ENCODE results near the gene CLPSL1.

CLPSL1 gene

DNA sequence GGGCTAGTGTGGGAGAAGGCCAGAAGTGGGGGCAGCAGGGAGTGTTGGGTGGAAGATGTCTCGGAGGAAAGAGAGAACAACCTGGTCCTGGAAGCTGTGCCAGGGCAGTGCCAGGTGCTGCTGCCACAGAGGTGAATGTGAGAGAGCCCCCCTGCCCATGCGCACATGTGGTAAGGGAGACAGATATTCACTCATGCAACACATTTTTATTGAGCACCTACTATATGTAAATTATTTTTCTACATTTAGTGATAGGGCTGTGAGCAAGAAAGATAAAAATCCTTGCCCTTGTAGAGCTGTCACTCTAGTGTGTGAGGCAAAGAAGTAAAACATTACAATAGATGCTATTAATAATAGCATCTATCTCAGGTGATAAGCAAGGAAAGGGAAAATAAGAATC lies 471 bp downstream of the CLPSL1 start:
- Mint-ChIP-seq H3K9me3 (no peaks in the 10 kb centered on the region), H3K4me3 (no peak overlapping the region), H3K4me1 (peaks cover 4% of the 10 kb centered on the region), H3K36me3 (no peaks in the 10 kb centered on the region), H3K27me3 (peaks cover 15% of the 10 kb centered on the region), H3K27ac (no peak overlapping the region)

DNA sequence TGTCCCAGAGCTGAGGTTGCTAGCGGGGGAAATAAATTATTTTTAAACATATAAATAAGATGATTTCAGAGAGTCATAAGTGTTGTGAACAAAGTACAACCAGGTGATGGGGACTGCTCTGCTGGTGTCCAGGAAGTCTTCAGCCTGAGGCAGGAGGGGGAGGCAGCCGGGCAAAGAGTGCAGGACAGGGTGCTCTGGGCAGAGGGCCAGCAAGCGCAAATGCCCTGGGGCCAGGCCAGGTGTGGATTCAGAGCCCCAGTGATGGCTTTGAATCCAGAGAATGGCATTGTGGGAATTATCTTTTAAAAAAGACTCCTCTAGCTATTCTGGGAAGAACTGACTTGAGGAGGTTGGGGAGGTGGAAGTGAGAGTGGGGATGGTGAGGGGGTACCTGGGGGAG lies 1.6 kb downstream of the CLPSL1 start:
- no peaks in the 10 kb centered on the region for H3K36me3 Mint-ChIP-seq
- peaks cover 16% of the 10 kb centered on the region for H3K27me3 Mint-ChIP-seq

DNA sequence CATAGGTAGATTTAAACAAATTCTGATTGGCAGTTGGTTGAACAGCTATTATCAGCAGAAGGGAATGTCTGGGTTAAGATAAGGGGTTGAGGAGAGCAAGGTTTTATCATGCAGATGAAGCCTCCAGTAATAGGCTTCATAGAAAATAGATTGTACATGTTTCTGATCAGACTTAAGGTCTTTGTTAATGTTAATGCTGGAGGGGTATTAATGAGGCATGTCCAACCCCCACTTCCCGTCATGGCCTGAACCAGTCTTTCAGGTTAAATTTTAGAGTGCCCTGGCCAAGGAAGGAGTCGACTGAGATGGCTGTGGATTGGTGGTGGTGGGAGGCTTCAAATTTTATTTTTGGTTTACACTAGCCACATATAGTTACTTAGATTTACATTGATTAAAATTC lies 3.4 kb downstream of the CLPSL1 start:
- Mint-ChIP-seq H3K4me1 (no peaks in the 10 kb centered on the region), H3K36me3 (no peaks in the 10 kb centered on the region), H3K9me3 (no peaks in the 10 kb centered on the region), H3K27ac (no peak overlapping the region), H3K27me3 (peaks cover 22% of the 10 kb centered on the region), H3K4me3 (no peak overlapping the region)

More for the DNA sequence above, 1.6 kb downstream of the CLPSL1 start:
- Mint-ChIP-seq H3K9me3 (no peaks in the 10 kb centered on the region), H3K4me1 (peaks cover 3% of the 10 kb centered on the region), H3K27ac (no peak overlapping the region), H3K4me3 (no peak overlapping the region)

DNA sequence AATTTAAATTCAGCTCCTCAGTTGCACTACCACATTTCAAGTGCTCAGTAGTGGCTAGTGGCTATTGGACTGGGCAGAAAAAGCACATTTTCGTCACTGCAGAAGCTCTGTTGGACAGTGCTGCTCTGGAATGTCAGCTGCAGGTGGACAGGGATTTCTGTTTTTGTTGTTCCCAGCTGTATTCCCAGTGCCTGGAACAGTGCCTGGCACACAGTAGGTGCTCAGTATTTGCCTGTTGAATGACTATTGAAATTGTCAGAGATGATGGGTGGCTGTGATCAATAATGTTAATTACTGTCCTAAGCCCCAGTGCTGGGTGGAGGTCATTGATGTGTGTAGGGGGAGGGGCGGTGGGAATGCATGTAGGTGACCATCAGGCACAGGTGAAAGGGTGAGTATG lies 5.5 kb downstream of the CLPSL1 start:
- Mint-ChIP-seq H3K36me3 (no peaks in the 10 kb centered on the region), H3K27me3 (peaks cover 27% of the 10 kb centered on the region), H3K4me1 (no peaks in the 10 kb centered on the region), H3K4me3 (no peak overlapping the region), H3K27ac (no peak overlapping the region), H3K9me3 (no peaks in the 10 kb centered on the region)

DNA sequence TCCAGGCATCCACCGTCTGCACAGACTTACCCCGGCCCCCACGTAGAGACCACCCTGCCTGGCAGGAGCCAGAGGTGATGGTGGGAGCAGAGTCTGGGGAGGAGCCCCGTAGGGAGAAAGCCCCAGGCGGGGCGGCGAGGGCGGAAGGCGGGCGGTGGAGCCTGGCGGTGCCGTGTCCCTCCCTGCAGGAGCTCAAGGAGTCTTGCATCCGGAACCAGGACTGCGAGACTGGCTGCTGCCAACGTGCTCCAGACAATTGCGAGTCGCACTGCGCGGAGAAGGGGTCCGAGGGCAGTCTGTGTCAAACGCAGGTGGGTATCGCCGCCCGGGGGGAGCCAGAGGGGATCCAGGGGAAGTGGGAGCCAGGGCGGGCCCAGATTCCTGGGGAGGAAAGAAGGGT lies 6.0 kb downstream of the CLPSL1 start:
- Mint-ChIP-seq H3K27ac (no peak overlapping the region), H3K4me3 (no peak overlapping the region), H3K4me1 (no peaks in the 10 kb centered on the region), H3K36me3 (no peaks in the 10 kb centered on the region), H3K27me3 (peaks cover 27% of the 10 kb centered on the region), H3K9me3 (no peaks in the 10 kb centered on the region)

DNA sequence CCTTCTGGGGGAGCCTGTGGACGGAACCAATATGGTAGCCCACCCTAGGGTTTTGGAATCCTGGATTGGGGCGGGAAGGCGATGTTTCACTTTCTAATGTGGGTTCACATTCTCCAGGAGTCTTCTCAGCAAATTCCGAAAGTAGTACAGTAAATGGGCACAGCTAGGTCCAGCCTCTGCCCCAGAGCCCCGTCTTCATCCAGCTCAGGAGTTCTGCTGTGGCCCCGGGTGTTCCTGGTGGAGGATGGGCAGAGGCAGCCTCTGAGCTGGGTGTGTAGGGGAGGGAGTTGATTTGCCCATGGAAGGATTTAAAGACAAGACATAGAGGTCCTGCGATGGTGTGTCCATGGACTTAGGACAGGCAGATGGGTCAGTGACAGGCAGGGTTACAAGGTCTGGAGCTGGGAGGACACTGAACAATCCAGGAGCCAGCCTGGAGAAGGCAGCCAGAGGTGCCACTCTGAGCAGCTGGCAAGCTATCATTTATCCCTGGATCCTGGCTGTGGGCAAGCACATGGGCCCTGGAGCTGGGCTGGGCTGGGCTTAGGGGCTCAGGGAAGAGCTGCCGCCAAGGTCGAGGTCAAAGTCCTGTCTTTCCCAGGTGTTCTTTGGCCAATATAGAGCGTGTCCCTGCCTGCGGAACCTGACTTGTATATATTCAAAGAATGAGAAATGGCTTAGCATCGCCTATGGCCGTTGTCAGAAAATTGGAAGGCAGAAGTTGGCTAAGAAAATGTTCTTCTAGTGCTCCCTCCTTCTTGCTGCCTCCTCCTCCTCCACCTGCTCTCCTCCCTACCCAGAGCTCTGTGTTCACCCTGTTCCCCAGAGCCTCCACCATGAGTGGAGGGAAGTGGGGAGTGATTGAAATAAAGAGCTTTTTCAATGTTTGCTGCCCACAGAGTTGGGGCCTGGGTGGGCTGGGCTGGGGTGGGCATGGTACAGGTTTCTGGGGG lies 6.7 kb downstream of the CLPSL1 start:
- H3K4me1 Mint-ChIP-seq, result no peaks in the 10 kb centered on the region
- peaks cover 27% of the 10 kb centered on the region for H3K27me3 Mint-ChIP-seq
- H3K4me3 Mint-ChIP-seq, result no peak overlapping the region
- H3K9me3 Mint-ChIP-seq, result no peaks in the 10 kb centered on the region
- H3K36me3 Mint-ChIP-seq, result no peaks in the 10 kb centered on the region
- no peak overlapping the region for H3K27ac Mint-ChIP-seq

DNA sequence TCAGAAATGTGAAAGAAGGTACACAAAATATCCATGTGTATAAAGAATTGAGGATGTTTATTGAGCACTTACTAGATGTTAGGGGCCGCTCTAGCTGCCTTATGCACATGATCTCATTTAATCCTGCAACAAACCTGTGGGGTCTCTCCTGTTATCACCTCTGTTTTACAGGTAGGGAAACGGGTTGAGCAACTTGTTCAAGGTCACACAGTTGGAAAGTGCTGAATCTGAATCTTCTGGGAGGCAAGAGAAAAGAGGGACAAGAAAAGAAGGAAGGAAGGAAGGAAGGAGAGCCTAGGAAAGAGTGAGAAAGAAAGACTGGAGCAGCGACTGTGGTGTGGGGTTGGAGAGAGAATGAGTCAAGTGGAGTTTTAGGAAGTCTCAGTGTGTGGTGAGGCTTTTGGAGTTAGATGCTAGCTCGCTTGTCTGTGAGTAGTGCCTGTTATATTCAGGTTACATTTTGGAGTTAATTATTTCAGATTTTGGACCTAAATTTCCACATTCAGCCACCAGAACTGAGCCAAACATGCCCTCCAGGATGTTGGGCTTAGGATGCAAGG lies 7.7 kb downstream of the CLPSL1 start:
- H3K27me3 Mint-ChIP-seq, result peaks cover 27% of the 10 kb centered on the region
- no peaks in the 10 kb centered on the region for H3K36me3 Mint-ChIP-seq
- no peak overlapping the region for H3K27ac Mint-ChIP-seq
- H3K4me3 Mint-ChIP-seq, result no peak overlapping the region
- H3K9me3 Mint-ChIP-seq, result no peaks in the 10 kb centered on the region
- H3K4me1 Mint-ChIP-seq, result no peaks in the 10 kb centered on the region

DNA sequence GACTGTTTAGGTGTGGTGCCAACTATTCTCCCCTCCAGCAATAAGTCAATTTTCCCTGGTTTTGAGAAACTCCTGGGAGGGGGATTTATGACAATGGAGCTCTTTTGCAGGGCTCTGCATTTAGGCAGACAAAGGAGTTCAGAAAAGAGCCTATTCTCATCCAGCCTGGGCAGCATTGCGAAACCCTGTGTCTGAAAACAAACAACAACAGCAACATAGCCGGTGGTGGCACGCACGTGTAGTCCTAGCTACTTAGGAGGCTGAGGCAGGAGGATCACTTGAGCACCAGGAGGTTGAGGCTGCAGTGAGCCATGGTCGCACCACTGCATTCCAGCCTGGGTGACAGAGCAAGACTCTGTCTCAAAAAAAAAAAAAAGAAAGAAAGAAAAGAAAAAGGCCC lies 9.9 kb downstream of the CLPSL1 start:
- Mint-ChIP-seq H3K4me1 (no peaks in the 10 kb centered on the region), H3K9me3 (no peaks in the 10 kb centered on the region), H3K27ac (no peak overlapping the region), H3K36me3 (no peaks in the 10 kb centered on the region), H3K4me3 (no peak overlapping the region), H3K27me3 (peaks cover 22% of the 10 kb centered on the region)

DNA sequence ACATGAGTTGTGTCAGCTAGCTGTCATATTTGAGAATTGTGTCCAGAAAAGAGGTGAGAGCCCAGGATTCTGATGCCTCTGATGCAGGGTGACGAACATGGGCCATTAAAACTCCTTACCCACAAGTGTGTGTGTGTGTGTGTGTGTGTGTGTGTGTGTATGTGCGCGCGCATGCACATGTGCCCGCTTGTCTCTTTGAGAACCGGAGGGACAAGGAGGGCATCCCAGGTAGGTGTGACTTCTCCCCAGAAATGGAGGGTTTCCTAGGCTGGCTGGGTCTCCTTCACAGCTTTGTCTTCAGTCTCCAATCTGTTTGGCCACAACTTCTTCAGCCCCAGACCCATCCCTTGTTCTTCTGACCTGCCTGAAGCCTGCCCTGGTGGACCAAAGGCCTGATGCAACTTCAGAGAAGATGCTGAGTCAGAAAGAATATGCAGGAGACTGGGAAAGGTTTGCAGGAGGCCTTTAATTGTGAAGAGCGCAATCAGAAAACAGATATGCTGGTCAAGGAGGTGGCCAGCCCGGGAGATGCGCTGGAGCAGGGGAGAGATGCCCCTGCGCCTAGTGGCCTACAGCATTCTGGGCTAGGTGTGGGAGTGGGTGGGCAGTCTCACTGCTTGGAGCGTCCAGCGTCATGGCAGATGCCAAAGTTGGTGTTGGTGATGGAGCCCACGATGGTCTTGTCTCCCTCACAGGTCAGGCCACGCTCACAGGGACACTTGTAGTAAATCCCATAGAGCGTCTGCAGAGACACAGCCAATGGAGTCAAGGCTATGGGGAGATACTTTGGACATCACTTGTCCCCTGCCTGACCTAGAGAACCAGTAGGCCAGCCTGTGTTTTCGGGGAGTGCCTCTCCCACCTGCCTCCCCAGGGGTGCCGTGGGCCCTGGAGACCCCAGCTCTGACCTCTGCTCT lies 14.0 kb downstream of the CLPSL1 start:
- H3K27ac Mint-ChIP-seq, result no peak overlapping the region
- H3K27me3 Mint-ChIP-seq, result peaks cover 2% of the 10 kb centered on the region
- no peaks in the 10 kb centered on the region for H3K36me3 Mint-ChIP-seq
- H3K4me3 Mint-ChIP-seq, result no peak overlapping the region
- no peaks in the 10 kb centered on the region for H3K4me1 Mint-ChIP-seq
- no peaks in the 10 kb centered on the region for H3K9me3 Mint-ChIP-seq

DNA sequence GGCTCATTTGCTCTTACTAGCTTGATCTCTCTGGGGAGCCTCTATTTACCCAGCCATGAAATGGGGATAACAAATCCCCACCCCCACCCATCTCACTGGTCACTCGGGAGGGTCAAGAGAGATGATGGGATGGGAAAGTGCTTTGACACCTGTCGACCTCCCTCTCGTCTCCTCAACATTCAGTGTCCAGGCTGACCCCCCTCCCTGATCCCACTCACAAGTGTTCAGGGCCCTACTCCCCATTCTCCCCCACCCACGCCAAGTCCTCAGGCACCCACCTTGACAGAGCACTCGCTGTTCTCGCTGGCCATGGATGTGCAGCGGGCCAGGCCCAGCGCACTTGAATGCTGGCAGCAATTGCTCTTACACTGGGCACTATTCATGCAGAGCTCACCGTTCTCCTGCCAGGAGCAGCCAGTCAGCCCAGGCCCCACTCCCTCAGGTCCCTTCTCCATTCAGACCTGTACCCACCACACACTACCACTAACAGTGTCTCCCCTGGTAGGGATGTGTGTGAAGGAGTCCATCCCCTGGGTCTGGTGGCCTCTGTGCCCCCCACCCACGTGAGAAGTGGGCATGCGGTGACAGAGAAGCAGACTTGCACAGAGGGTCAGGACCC lies 14.7 kb downstream of the CLPSL1 start:
- Mint-ChIP-seq H3K36me3 (no peaks in the 10 kb centered on the region), H3K4me3 (no peak overlapping the region), H3K4me1 (no peaks in the 10 kb centered on the region), H3K9me3 (no peaks in the 10 kb centered on the region), H3K27me3 (peaks cover 2% of the 10 kb centered on the region), H3K27ac (no peak overlapping the region)

DNA sequence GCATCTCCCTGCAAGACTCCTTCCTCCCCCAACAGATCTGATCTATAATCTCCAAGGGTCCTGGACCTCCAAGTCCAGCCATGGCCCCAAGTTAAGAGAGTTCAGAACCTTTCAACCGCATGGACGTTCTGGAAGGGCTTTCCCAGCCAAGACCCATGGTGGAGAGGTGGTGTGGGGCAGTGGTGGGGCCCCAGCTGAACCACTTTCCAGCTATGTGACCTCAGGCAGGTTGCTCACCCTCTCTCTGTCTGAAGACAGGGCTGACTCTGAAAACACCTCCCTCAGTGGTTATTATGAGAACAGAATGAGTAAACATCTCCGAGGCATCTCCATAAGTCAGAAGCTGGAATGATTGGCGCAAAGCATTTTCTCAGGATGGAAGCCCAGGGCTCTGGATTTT lies 15.4 kb downstream of the CLPSL1 start:
- no peak overlapping the region for H3K4me3 Mint-ChIP-seq

DNA sequence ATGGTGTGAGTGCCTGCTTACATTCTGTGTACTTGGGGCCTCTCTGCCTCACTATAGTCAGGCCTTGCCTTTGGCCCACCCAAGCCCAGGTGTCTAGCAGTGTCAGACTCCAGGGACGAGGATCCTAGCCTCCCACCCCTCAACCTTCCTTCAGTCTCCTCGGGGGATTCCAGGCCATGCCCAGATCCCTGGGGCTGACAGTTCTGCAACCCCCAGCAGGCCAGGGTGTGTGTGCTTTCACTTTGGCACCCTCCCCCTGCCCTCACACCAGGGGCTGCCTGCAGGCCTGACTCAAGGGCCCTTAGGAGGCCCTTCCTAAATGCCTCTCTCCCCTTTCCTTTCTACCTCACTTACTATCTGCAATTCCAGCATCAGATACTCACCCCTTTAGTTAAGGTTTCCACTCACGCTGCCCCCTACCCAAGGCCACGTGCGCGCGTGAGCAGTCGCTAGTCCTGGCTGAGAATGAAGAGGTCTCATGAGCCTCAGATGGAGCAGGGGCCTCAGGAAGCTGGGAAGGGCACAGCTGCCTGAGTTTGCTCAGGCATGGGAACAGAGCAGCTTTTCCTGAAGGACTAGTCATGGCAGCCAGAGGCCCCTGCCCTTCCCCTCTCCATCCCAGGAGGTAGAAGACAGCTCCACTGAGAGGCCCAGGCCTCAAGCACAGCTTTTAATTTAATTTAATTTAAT lies 17.2 kb downstream of the CLPSL1 start:
- no peak overlapping the region for H3K27ac Mint-ChIP-seq
- no peaks in the 10 kb centered on the region for H3K27me3 Mint-ChIP-seq
- H3K4me1 Mint-ChIP-seq, result no peaks in the 10 kb centered on the region
- H3K4me3 Mint-ChIP-seq, result no peak overlapping the region
- no peaks in the 10 kb centered on the region for H3K36me3 Mint-ChIP-seq
- no peaks in the 10 kb centered on the region for H3K9me3 Mint-ChIP-seq

More for the DNA sequence above, 15.4 kb downstream of the CLPSL1 start:
- no peaks in the 10 kb centered on the region for H3K9me3 Mint-ChIP-seq
- no peaks in the 10 kb centered on the region for H3K36me3 Mint-ChIP-seq
- no peak overlapping the region for H3K27ac Mint-ChIP-seq
- no peaks in the 10 kb centered on the region for H3K4me1 Mint-ChIP-seq
- H3K27me3 Mint-ChIP-seq, result no peaks in the 10 kb centered on the region

DNA sequence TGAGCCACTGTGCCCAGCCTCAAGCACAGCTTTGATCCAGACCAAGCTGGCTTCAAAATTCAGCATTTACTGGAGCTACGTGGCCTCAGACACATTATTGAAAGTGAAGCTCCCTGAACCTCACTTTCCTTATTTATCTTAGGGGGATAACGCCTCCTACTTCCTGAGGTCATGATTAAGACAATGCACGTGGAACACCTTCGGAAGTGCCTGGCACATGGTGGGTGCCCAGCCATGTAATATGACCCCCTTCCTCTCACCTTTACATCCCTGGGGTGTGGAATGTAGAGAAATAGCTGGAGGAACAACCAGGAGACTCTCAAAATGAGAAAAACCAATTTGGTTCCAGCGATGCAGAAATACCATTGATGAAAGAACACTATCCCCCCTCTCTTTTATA lies 17.9 kb downstream of the CLPSL1 start:
- Mint-ChIP-seq H3K27me3 (no peaks in the 10 kb centered on the region), H3K4me1 (no peaks in the 10 kb centered on the region)

DNA sequence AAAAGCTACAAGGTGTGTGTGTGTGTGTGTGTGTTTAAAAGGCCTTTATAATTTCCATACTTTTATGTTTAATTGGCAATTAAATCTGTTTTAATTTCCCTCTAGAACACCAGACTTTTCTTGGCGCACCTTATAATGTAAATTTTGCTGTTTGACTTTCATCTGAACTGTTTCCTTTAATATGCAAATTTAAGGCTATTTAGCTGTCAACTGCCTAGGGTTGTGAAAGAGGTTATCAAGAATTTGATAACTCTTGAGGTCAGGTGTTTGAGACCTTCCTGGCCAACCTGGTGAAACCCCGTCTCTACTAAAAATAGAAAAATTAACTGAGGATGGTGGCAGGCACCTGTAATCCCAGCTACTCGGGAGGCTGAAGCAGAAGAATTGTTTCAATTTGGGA lies 20.3 kb downstream of the CLPSL1 start:
- no peaks in the 10 kb centered on the region for H3K36me3 Mint-ChIP-seq
- H3K9me3 Mint-ChIP-seq, result peaks cover 4% of the 10 kb centered on the region
- no peak overlapping the region for H3K27ac Mint-ChIP-seq
- no peak overlapping the region for H3K4me3 Mint-ChIP-seq
- peaks cover 9% of the 10 kb centered on the region for H3K4me1 Mint-ChIP-seq
- H3K27me3 Mint-ChIP-seq, result peaks cover 9% of the 10 kb centered on the region

More for the DNA sequence above, 17.9 kb downstream of the CLPSL1 start:
- Mint-ChIP-seq H3K27ac (no peak overlapping the region), H3K4me3 (no peak overlapping the region), H3K36me3 (no peaks in the 10 kb centered on the region), H3K9me3 (no peaks in the 10 kb centered on the region)

Data from activated naive CD4-positive, alpha-beta T cell treated with anti-CD3 and anti-CD28 coated beads, Interleukin-2, amount 50 U/mL, for 24 hours (primary cell).